GM23338 (cell line): Measurements from ENCODE around the gene SERGEF. TPM values are rescaled to one million over a fixed set of nuclear protein-coding genes. Genes with fewer than 3 reads are reported as not detected.

Experiments used
- ATAC-seq: fragments of 200-7000 bp; cut with Tn5 transposase; 3 replicates; pipeline ENCODE4 v1.9.1; 2020
- DNase-seq: peaks from one replicate; pipeline ENCODE4 v3.0.0-alpha.2; 2015; ENCODE audit warnings: low spot score
- H2AFZ ChIP-seq: fragments of 200-600 bp; sonication (generic); 2 replicates; pipeline ENCODE4 v1.8.0; 2016; ENCODE audit warnings: antibody characterized with exemption, mild to moderate bottlenecking, moderate library complexity
- H3F3A ChIP-seq: fragments of 200-600 bp; sonication (generic); replicated peaks from 2 replicates; pipeline ENCODE4 v1.8.0; 2017; ENCODE audit warnings: antibody characterized with exemption, mixed run types, low read depth
- H3K27ac ChIP-seq: fragments of 200-600 bp; sonication (generic); 2 replicates; pipeline ENCODE4 v1.6.1; 2016; ENCODE audit warnings: low read depth
- H3K27me3 ChIP-seq: fragments of 200-600 bp; sonication (generic); 2 replicates; pipeline ENCODE4 v1.8.0; 2016; ENCODE audit warnings: mild to moderate bottlenecking, mixed run types, moderate library complexity; ENCODE audit not compliant: insufficient read depth
- H3K36me3 ChIP-seq: fragments of 200-600 bp; sonication (generic); 2 replicates; pipeline ENCODE4 v1.8.0; 2016; ENCODE audit warnings: mild to moderate bottlenecking; ENCODE audit not compliant: insufficient read depth
- H3K4me1 ChIP-seq: fragments of 200-600 bp; sonication (generic); 2 replicates; pipeline ENCODE4 v1.8.0; 2016; ENCODE audit warnings: mild to moderate bottlenecking, moderate library complexity; ENCODE audit not compliant: insufficient read depth
- H3K4me2 ChIP-seq: fragments of 200-600 bp; sonication (generic); 2 replicates; pipeline ENCODE4 v1.7.1; 2017; ENCODE audit warnings: mixed run types
- H3K4me3 ChIP-seq: fragments of 200-600 bp; sonication (generic); 2 replicates; pipeline ENCODE4 v1.6.1; 2016; ENCODE audit warnings: mixed run types
- H3K79me2 ChIP-seq: fragments of 200-600 bp; sonication (generic); replicated peaks from 2 replicates; pipeline ENCODE4 v1.8.0; 2017; ENCODE audit warnings: mild to moderate bottlenecking; ENCODE audit not compliant: insufficient read depth
- H3K9me2 ChIP-seq: fragments of 200-600 bp; sonication (generic); 2 replicates; pipeline ENCODE4 v1.8.0; 2017; ENCODE audit not compliant: insufficient read depth
- H4K20me1 ChIP-seq: fragments of 200-600 bp; sonication (generic); replicated peaks from 2 replicates; pipeline ENCODE4 v1.8.0; 2017; ENCODE audit warnings: mild to moderate bottlenecking; ENCODE audit not compliant: insufficient read depth
- H3K27ac Mint-ChIP-seq: 2 replicates; pipeline ENCODE4 v1.8.0; 2020; ENCODE audit warnings: inconsistent platforms, mild to moderate bottlenecking, moderate library complexity, mixed read lengths
- H3K27me3 Mint-ChIP-seq: 3 replicates; pipeline ENCODE4 v1.8.0; 2022; ENCODE audit warnings: low read depth, mild to moderate bottlenecking, moderate library complexity, mixed read lengths, inconsistent platforms; ENCODE audit not compliant: insufficient read depth, poor library complexity
- H3K36me3 Mint-ChIP-seq: 3 replicates; pipeline ENCODE4 v1.8.0; 2021; ENCODE audit warnings: low read depth, mild to moderate bottlenecking, inconsistent platforms, moderate library complexity, mixed read lengths
- H3K4me1 Mint-ChIP-seq: 3 replicates; pipeline ENCODE4 v1.8.0; 2020; ENCODE audit warnings: mild to moderate bottlenecking, inconsistent platforms, mixed read lengths
- H3K4me3 Mint-ChIP-seq: 3 replicates; pipeline ENCODE4 v1.8.0; 2021; ENCODE audit warnings: moderate library complexity, mild to moderate bottlenecking, inconsistent platforms, mixed read lengths
- H3K9me3 Mint-ChIP-seq: 3 replicates; pipeline ENCODE4 v1.8.0; 2020; ENCODE audit warnings: moderate library complexity, mild to moderate bottlenecking, inconsistent platforms, mixed read lengths
- CREB1 ChIP-seq: fragments of 250-450 bp; sonication (Bioruptor Pico); IDR thresholded peaks from 2 replicates; pipeline ENCODE4 v1.5.0; 2020; ENCODE audit warnings: low read depth, mild to moderate bottlenecking, moderate library complexity
- CTCF ChIP-seq, 2 experiments: fragments of 200-600 bp in 1 of 2; sonication (generic) in 1 of 2; conservative IDR thresholded peaks; 2 replicates each; pipeline versions ENCODE4 v1.5.1 to v1.6.1; 2016 to 2017; ENCODE audit warnings: antibody characterized with exemption in 2 of 2, low read depth in 2 of 2, mild to moderate bottlenecking in 2 of 2, moderate library complexity in 1 of 2
- ETS1 ChIP-seq: IDR thresholded peaks from 2 replicates; pipeline ENCODE4 v1.6.1; 2016; ENCODE audit warnings: antibody characterized with exemption
- EZH2 ChIP-seq: fragments of 200-600 bp; sonication (generic); IDR thresholded peaks from one replicate; pipeline ENCODE4 v1.8.0; 2017; ENCODE audit warnings: antibody characterized with exemption, mild to moderate bottlenecking, low read depth; ENCODE audit not compliant: unreplicated experiment
- EZH2phosphoT487 ChIP-seq: fragments of 200-600 bp; sonication (generic); IDR thresholded peaks from one replicate; pipeline ENCODE4 v1.8.1; 2018; ENCODE audit warnings: antibody characterized with exemption; ENCODE audit not compliant: unreplicated experiment
- REST ChIP-seq: IDR thresholded peaks from one replicate; pipeline ENCODE4 v1.6.1; 2018; ENCODE audit warnings: antibody characterized with exemption; ENCODE audit not compliant: unreplicated experiment
- ZNF331 ChIP-seq: fragments of 250-450 bp; sonication (Bioruptor Pico); IDR thresholded peaks from 2 replicates; pipeline ENCODE4 v1.5.0; 2020; ENCODE audit warnings: low read depth, mild to moderate bottlenecking, moderate library complexity
- polyA plus RNA-seq: library from polyadenylated mRNA; unstranded; fragments of >200 nt; fragmentation: Nextera tagmentation; extraction: Ambion mirVana; gene quantifications from 2 replicates; pipeline ENCODE4 v1.2.1, GENCODE V29; 2016
- total RNA-seq: library from RNA; depleted of rRNA; stranded (reverse); fragments of >200 nt; shearing (Covaris generic); gene quantifications from 2 replicates; pipeline ENCODE4 v1.2.3, GENCODE V29; 2014

Gene SERGEF
- total and polyA plus RNA-seq, 2 experiments from 2014 or later: 24.2 to 27.9 TPM

- Histone ChIP-seq H3K4me2 (no peak overlapping the region), H3K27me3 (no peaks in the 10 kb centered on the region), H3K27ac (no peak overlapping the region), H3K4me3 (no peak overlapping the region), H4K20me1 (no peaks in the 10 kb centered on the region), H3F3A (no peaks in the 10 kb centered on the region), H3K4me1 (no peaks in the 10 kb centered on the region), H2AFZ (no peak overlapping the region), H3K9me2 (no peaks in the 10 kb centered on the region), H3K79me2 (no peaks in the 10 kb centered on the region), H3K36me3 (no peaks in the 10 kb centered on the region)
- H3K36me3 Mint-ChIP-seq: no peaks in the 10 kb centered on the region
- TF ChIP-seq ZNF331 (CRISPR knock-in tag): no peak
- no peak overlapping the region for H3K27ac Mint-ChIP-seq
- no peaks in the 10 kb centered on the region; the same call in 1 of the 3 replicates for H3K4me1 Mint-ChIP-seq
- H3K9me3 Mint-ChIP-seq: no peaks in the 10 kb centered on the region; the same call in 2 of the 3 replicates
- DNase-seq: no peak
- H3K4me3 Mint-ChIP-seq: no peak overlapping the region
- ATAC-seq: no peak
- H3K27me3 Mint-ChIP-seq: peaks cover 7% of the 10 kb centered on the region
Observed at GRCh38 chr11:17810746-17811145, 202.1 kb downstream of the SERGEF start.

GRCh38 chr11:17810041-17810440 lies 202.8 kb downstream of the SERGEF start:
- H3K79me2 ChIP-seq: no peaks in the 10 kb centered on the region
- H3F3A ChIP-seq: no peaks in the 10 kb centered on the region
- no peaks in the 10 kb centered on the region for H3K36me3 Mint-ChIP-seq
- DNase-seq (no peak), ATAC-seq (no peak)
- no peaks in the 10 kb centered on the region for H3K27me3 ChIP-seq
- H3K4me3 Mint-ChIP-seq: no peak overlapping the region
- no peak overlapping the region for H3K4me3 ChIP-seq
- TF ChIP-seq CREB1 (CRISPR knock-in tag): no peak
- TF ChIP-seq CTCF (conservative IDR thresholded peaks at IDR 0.05; ENCODE audit: low read depth in 2 of 2): no peak
- no peak for TF ChIP-seq EZH2
- no peak for TF ChIP-seq REST
- TF ChIP-seq ETS1: no peak
- no peak for TF ChIP-seq EZH2phosphoT487
- H3K9me3 Mint-ChIP-seq: no peaks in the 10 kb centered on the region; the same call in 2 of the 3 replicates
- no peak overlapping the region for H3K4me2 ChIP-seq
- H3K4me1 ChIP-seq: no peaks in the 10 kb centered on the region
- H3K4me1 Mint-ChIP-seq: no peaks in the 10 kb centered on the region; the same call in 1 of the 3 replicates
- no peak overlapping the region for H2AFZ ChIP-seq
- no peaks in the 10 kb centered on the region for H3K36me3 ChIP-seq
- no peaks in the 10 kb centered on the region for H3K9me2 ChIP-seq
- H3K27ac ChIP-seq: no peak overlapping the region
- no peaks in the 10 kb centered on the region for H4K20me1 ChIP-seq
- peaks cover 7% of the 10 kb centered on the region for H3K27me3 Mint-ChIP-seq
- no peak overlapping the region for H3K27ac Mint-ChIP-seq
